Islet precursor cell (in vitro differentiated cells): Measurements from ENCODE around the gene EPHA2.
A peak's percentile ranks its signal among the peaks of the same experiment; 100 is the strongest.
"Not testable (repeated sequence)": the region's sequence is repeated elsewhere in the genome, so short reads cannot be mapped to it uniquely, and the experiment has no call there.

Experiments used
- DNase-seq: peaks from one replicate; pipeline ENCODE4 v3.0.0-alpha.2; 2018

Gene EPHA2

DNA sequence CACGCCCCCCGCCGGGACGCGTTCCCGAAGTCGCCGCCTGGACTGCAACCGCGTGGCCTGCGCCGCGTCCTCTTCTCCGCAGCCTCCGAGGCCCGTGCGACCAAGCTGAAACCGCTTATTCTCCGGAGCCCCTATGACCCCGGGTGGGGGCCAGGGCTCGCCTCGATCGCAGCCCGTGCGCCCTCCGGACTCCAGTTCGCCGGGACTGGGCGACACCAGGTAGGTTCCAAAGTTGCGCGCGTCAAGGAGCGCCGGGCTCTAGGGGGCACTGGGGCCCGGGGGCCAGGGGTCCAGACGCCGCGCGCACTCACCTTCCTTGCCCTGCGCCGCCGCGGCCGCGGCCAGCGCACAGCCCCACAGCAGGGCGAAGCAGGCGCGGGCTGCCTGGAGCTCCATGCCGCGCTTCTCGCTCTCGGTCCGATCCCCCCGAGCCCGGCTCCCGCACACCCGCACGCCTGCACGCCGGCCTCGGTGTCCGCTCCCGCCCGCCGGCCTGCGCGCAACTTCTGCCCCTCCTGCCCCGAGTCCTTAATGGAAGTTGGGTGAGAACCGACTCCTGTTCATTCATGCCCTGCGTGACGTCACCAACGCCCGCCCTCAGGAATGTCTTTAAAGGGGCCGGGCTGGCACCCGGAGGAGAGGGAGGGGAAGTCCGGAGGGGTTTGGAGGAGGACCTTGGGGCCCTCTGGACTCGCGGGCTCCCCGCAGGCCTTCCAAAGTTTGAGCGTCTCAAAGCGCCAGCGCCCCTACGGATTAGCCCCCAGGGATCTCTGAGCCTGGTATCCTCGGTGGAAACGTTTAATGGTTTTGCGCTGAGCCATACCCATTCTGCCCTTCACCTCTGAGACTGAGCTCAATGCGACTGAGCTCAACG, at the start of gene EPHA2:
TSS of gene EPHA2 (minus strand) at position 533 of the 874 bp plus-strand sequence. CDS start at position 396, 137 bp downstream.
- DNase-seq, result peak; percentile 97

DNA sequence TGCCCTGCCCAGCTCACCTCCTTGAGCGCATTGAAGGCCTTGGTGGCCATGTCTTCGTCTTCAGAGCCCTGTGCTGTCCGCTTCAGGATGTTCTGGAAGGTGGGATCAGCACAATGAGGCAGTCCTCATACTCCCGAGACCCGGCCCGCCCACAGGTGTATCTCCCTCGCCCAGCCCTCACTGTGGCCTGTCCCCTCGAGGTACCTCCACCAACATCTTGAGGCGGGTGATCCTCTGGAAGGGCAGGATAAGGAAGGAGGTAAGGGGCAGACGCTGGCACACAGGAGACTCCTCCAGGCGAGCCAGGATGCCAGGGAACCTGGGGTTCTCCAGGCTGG, 49.4 kb upstream of the EPHA2 start:
- DNase-seq, result no peak

DNA sequence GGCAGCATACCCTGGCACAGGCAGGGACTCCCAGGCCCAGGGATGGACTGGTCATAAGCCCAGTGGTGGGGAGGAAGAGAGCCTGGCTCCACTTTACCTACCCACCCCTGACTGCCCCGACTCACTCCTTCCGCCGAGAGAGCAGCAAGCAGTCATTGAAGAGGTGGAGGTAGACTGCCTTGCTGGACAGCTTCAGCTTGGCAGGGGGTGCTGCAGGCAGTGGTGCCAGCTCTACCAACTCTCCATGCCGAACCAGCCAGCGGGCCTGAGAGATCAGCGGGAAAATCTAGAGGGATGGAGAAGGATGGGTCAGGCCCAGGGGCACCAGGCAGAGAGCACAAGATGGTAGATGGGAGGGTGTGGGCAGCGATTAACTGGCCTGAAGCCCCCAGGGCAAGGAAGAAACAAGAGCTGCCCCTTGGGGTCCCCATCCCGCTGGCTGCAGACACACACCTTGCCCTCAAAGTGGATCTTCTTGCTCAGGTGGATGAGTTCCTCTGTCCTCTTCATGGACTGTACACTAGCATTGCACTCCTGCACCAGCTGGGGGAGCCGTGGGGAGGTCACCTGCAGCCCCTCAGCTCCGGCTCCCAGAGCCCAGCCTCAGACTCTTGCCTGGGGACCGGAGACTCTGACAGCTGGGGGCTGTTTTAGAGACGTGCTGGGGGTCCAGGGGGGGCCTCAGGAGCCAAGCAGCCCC, 48.9 kb upstream of the EPHA2 start:
- peak; percentile 86 for DNase-seq

DNA sequence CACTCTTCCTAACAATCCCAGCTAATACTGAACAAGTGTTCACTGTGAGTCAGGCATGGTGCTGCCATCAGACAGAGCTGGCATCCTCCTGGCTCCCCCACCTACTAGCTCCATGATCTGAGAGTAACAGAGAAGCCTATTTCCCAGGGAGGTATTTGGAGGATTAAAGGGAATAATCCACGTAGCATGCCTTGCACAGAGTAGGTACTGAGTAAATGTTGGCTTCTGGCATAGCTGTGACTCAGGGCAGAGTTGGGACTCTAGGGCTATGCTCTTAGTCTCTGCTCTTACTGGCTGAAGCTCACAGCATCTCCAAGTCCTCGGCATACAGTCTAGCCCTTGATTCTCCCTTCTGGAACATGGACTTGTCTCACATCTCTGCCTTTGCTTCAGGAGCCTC, 48.3 kb upstream of the EPHA2 start:
- DNase-seq, result no peak

DNA sequence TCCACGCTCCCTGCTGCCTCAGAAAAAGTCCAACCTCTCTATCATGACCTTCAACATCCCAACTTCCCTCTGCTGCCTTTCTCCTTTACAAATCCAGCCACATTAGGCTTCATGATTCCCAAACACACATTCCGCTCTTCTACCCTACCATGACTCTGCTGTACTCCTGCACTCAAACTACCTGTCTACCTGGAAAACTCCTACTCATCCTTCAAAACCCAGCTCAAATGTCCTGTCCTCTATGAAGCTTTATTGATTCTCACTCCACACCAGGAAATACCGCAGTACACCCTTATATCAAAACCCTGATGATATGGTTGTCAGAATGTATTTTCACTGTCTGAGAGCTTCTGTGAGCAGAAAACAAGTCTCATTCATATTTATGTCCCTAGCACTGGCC, 47.7 kb upstream of the EPHA2 start:
- no peak for DNase-seq

DNA sequence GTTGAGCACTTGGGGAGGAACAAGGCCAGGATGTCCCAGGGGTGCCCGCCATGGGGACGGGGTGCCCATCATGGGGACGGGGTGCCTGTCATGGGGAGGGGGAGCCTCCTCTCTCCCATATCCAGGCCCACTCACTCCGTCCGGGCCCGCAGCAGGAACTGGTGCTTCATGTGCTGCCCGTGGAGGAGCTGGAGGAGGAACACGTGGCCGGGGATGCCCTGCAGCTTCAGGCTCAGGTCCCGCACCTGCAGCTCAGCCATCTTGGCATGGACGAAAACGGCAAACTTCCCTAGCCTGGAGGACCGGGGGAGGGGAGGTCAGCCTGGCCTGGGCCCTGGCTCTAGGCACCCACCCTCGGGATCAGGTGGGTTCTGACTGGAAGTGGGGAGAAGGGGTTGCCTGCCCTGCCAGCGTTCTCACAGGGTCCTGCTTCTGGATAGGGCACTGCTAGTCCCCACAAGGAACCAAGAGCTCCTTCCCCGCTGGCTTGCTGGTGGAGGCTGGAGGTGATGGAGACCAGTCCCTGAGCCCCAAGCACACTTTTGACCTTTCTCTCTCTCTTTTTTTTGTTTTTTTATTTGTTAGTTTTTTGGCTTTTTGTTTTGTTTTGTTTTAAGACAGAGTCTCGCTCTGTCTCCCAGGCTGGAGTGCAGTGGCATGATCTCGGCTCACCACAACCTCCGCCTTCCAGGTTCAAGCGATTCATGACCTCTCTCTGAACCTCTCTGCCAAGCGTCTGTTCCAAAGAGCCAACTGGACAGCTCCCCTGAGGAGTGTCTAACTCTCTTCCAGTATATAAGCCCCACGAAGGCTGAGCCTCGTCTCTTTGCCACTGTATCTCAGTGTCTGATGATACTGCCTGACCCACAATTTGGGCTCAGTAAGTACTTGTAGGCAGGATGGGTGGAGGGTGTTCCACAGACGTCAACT, 46.7 kb upstream of the EPHA2 start:
- DNase-seq, result no peak

DNA sequence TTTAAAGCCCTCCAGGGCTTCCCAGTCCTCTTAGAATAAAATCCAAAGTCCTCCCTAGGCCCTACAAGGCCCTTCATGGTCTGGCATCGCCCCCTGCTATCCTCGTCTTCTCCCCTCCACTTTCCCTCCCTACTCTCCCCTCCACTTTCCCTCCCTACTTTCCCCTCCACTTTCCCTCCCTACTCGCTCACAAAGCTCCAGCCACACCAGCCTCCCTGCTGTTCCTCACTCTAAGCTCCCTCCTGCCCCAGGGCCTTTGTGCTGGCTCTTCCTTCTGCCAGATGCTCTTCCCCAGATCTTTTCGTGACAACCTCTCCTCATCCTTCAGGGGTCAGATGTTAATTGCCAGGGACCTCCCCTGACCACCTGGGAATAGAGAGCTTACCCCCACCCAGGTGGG, 43.8 kb upstream of the EPHA2 start:
- DNase-seq, result no peak

DNA sequence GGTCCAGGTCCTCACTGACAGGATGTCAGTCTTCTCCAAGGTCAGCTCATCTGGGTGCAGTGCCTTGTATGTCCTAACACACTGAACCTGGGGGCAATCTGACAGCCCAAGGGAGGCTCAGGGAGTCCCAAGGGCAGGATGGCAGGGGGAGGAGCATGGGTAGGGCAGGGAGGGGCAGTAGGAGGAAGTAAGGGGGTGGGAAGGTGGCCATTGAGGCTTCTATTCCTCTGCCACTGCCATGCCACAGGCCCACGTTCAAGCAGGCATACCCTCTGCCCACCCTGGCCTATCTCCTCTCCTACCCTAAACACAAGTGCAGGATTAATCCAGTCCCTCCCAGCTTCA, 43.3 kb upstream of the EPHA2 start:
- DNase-seq, result no peak

DNA sequence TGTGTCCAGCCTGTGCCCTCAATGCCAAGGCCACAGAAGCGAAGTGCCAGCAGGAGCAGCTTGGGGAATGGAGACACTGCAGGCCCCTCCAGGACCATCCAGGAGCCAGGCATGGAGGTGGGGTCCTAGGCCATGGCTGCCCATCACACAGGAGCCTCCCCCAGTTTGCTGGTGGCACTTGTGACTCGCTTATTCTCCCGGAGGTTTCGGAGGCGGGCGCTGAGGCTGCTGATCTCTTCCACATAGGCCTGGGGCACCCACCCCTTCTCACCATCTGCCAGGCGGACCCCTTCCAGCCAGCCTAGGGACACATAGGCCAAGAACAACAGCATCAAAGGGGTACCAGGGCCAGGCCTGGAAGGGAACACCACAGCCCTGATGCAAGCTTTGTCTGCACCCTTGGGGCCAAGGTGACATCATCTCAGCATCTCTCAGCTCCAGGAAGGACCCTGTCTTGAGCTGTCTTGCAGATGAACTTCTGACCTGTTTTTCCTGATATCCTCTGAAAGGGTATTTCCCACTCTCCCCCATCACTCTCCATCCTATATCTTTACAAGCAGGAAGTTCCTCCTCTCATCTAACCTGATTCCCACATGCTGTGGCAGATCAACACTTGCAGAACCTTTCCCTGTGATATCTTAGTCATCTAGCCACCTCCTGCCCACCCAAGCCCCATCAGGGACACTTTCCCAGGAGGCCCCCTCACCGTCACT, 42.7 kb upstream of the EPHA2 start:
- DNase-seq, result no peak

DNA sequence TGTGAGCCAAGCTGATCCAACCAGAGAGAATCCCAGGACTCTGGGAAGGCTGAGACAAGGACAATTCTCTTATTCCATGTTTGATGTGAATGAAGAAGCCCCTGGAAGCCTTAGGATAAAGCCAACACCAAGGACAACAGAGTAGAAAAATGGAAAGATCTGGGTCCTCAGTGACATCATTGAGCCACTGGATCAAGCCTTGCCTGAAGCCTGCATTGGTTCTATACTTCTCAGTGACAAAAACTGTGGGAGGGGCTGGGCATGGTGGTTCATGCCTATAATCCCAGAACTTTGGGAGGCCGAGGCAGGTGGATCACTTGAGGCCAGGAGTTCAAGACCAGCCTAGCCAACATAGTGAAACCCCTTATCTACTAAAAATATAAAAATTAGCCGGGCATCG, 41.0 kb upstream of the EPHA2 start:
- DNase-seq, result no peak

DNA sequence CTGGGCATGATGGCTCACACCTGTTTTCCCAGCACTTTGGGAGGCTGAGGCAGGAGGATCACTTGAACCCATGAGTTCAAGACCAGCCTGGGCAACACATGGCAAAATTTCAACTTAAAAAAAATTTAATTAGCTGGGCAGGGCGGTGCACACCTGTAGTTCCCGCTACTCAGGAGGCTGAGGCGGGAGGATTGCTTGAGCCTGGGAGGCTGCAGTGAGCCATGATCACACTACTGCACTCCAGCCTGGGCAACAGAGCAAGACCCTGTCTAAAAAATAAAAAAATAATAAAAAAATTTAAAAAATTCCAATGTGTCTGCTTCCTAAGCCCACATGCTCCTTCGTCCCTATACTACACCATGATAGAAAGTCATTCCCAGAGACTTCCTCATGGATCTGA, 40.3 kb upstream of the EPHA2 start:
- not testable (repeated sequence) for DNase-seq

DNA sequence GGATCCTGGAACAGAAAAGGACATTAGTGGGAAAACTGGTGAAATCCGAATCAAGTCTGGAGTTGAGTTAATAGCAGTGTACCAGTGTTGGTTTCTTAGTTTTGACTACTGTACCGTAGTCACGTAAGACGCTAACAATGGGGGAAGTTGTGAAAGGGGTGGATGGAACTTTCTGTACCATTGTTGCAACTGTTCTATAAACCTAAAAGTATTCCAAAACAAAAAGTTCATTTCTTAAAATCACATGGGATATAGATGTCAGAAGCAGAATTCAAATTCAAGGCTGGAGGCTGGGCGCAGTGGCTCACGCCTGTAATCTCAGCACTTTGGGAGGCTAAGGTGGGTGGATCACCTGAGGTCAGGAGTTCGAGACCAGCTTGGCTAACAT, 39.6 kb upstream of the EPHA2 start:
- no peak for DNase-seq

DNA sequence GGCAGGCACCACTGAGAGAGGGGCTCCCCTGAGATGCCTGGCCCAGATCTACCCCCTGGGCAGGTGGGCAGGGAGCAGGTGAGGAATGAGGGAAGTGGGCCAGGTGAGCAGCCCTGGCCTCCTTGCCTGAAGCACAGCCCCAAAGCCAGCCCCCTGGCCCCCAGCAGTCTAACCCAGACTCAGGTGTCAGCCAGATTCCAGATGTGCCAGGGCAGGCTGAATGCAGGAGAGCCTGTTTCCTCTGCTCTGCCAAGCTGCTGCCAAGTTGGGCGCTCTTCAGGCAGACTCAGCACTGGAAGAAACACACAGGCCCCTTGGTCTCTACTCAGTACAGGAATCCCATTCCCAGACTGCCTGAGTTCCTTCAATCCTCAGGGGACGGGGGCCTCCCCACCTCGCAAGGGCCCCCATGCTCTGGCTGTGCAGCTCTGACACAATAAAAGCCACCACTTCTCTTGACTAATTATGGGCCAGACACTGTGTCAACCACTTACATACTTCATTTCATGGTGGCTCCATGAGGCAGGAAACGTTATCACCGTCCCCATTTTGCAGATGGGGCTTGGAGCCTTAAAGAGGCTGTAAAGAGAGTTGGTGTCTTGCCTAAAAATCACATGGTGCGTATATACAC, 36.2 kb upstream of the EPHA2 start:
- DNase-seq, result no peak

DNA sequence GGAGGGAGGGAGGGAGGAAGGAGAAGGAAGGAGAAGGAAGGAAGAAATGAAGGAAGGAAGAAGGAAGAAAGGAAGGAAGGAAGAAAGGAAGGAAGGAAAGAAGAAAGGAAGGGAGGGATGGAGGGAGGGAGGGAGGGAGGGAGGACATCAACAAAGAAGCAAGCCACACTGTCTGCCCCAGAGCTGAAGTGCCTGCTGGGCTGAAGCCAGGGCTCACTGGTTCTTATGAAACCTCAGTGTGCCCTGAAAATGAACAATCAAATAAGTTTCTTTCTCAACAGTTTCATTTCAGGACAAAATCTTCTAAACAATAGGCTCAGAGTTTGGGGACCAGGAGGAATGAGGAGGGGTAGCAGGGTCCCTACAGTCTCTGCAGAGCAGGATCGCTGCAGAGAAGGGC, 35.4 kb upstream of the EPHA2 start:
- no peak for DNase-seq

DNA sequence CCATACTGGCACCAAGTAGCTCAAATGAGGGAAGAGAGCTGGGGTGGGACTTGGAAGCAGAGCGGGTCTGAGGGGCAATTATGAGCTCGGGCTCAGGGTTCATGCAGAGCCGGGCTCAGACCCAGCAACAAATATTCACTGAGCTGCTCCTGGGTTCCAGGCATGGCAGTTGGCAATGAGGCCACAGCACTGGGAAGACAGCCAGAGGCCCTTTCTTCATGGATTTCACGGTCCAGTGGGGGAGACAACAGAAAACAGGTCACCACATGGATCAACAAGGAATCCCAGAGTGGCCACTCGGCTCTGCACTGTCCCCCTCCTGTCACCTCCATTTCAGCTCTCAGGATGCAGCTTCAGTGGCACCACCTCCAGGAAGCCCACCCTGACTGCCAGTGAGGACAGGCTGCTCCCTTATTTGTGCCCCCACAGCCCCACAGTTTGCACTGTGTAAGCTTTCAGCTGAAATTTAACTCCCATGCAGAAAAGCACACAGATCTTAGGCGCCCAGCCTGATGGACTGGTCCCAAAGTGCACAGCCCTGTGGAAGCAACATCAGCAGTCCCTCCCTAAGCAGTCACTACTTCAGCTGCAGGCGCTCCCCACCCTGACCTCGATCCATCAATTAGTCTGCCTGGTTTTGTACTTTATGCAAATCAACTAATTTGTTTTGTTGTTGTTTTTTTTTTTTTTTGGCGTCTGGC, 34.2 kb upstream of the EPHA2 start:
- DNase-seq, result peak; percentile 53

DNA sequence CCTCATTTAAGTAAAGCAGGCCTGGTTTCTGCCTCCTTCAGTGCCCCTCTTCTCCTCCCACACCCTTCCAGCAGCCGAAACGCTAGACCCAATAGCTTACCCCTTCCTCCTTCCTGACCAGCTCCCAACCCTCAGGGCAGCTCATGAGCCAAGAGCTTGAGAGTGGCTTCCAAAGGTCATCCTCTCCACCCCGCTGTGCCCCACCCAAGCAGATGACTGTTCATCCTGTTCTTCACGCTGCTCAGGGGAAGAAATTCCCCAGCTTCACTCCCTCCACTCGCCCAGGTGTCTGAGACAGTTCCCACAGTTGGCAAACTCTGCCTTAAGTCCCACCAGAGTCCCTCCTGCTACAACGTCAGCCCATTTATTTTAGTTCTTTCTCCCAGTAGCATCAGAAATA, 33.1 kb upstream of the EPHA2 start:
- peak; percentile 62 for DNase-seq

DNA sequence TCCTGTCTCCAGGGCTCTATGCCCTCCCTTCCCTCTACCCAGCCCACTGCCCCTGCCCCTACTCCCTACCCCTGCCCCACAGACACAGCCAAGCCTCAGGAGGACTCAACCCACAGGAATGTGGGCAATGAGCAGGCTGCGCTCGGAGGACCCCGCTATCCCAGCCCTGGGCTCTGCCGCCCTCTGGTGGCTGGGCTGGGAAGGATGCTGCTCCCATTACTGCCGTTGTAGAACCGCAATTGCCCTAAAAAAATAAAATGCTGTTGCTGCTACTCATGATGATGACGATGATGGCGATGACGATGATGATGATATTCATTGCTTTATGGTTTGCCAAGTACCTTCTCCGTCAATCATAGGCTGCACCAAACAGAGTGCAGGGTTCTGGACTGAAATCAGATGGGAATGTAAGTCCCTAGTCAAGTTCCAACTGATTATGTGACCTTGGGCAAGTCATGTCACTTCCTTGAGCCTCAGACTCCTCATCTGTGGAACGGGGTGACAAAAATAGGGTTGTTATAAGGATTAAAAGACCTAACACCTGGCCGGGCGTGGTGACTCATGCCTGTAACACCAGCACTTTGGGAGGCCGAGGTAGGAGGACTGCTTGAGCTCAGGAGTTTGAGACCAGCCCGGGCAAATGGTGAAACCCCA, 32.0 kb upstream of the EPHA2 start:
- peak; percentile 89 for DNase-seq

DNA sequence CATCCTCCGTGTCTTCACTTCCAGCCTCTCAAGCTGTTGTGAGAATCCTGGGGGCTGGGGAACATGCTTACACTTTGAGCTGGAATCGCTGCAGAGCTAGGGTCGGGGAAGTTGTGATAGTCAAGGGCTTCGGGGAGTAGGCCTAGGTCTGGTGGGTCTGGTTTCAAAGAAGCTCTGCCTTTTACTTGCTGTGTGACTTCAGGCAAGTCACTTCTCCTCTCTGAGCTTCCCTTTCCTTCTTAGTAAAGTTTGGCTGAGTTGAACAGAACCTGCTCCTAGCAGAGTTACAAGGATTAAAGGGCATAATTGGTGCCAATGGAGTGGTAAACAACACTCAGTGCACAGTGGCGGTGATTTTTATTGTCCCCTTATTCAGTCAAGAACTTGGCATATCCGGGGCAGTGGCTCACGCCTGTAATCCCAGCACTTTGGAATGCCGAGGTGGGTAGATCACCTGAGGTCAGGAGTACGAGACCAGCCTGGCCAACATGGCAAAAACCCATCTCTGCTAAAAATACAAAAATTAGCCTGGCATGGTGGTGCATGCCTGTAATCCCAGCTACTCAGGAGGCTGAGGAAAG, 30.9 kb upstream of the EPHA2 start:
- peak; percentile 42 for DNase-seq

DNA sequence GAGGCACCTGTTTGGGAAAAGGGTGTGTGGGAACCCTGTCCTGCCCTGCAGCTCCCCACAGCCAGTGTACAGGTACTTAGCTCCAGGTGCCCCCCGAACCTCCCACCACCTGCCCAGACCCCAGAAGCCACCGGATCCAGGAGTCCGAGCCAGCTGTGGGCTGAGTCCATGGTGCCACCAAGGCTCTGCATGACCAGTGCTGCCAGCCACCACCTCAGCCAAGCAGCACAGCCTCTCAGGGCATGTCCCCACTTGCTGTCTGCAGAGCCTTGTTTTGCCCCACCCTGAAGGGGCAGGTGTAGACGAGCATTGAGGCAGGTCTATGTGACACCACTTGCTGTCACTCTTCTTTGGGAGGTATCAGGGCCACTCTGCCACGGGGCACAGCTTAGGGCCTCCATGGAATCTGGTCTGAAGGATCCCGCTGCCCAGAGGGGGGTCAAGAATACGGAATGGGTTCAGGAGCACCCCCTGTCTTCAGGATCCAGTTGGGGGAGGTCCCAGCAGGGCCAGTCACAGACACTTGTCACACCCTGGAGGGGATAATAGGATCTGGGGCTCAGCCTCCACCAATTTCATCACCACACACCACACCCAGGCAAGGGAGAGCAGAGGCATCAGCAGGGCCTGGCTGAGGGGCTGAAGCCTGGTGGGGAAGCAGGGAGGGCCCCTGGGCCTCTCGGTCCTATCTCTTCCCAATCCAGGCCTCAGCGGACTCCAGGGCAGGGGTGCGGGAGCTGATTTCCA, 28.9 kb upstream of the EPHA2 start:
- DNase-seq, result peak; percentile 46
